ENCODE data around the gene GFER.
"Not testable (repeated sequence)": the region's sequence is repeated elsewhere in the genome, so short reads cannot be mapped to it uniquely, and the experiment has no call there.

GFER gene

DNA sequence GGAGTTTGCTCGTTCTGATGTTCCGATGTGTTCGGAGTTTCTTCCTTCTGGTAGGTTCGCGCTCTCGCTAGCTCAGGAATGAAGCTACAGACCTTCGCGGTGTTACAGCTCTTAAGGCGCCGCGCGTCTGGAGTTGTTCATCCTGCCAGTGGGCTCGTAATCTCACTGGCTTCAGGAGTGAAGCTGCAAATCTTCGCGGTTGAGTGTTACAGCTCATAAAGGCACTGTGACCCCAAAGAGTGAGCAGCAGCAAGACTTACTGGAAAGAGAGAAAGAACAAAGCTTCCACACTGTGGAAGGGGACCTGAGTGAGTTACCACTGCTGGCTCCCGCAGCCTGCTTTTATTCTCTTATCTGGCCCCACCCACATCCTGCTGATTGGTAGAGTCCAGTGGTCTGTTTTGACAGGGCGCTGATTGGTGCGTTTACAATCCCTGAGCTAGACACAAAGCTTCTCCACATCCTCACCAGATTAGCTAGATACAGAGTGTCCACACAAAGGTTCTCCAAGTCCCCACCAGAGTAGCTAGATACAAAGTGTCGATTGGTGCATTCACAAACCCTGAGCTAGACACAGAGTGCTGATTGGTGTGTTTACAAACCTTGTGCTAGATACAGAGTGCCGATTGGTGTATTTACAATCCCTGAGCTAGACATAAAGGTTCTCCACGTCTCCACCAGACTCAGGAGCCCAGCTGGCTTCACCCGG lies 26.4 kb upstream of the GFER start:
- not testable (repeated sequence) for DNase-seq (ENCODE audit: low read depth)

GRCh38 chr16:1958143-1958491 lies 25.9 kb upstream of the GFER start:
- not testable (repeated sequence) for DNase-seq (ENCODE audit: low read depth)

GRCh38 chr16:1958715-1959268 lies 25.2 kb upstream of the GFER start:
- DNase-seq (ENCODE audit: low read depth): no peak

- DNase-seq (ENCODE audit: low read depth): peak; percentile 88
These were observed 24.5 kb upstream of the GFER start, which contains the start of gene NDUFB10 for GRCh38 chr16:1959269-1960039. Gene NDUFB10, plus strand, starts transcription at chr16:1959538. Its CDS starts 87 bp downstream, at chr16:1959625.

- DNase-seq (ENCODE audit: low read depth): no peak
These were observed 23.0 kb upstream of the GFER start for GRCh38 chr16:1960665-1961630.

GRCh38 chr16:1961651-1962067 lies 22.3 kb upstream of the GFER start:
- DNase-seq (ENCODE audit: low read depth): no peak

- DNase-seq (ENCODE audit: low read depth): not testable (repeated sequence)
These were observed 21.5 kb upstream of the GFER start for GRCh38 chr16:1962161-1963153.

- no peak for DNase-seq (ENCODE audit: low read depth)
These were observed 20.0 kb upstream of the GFER start for GRCh38 chr16:1963806-1964505.

DNA sequence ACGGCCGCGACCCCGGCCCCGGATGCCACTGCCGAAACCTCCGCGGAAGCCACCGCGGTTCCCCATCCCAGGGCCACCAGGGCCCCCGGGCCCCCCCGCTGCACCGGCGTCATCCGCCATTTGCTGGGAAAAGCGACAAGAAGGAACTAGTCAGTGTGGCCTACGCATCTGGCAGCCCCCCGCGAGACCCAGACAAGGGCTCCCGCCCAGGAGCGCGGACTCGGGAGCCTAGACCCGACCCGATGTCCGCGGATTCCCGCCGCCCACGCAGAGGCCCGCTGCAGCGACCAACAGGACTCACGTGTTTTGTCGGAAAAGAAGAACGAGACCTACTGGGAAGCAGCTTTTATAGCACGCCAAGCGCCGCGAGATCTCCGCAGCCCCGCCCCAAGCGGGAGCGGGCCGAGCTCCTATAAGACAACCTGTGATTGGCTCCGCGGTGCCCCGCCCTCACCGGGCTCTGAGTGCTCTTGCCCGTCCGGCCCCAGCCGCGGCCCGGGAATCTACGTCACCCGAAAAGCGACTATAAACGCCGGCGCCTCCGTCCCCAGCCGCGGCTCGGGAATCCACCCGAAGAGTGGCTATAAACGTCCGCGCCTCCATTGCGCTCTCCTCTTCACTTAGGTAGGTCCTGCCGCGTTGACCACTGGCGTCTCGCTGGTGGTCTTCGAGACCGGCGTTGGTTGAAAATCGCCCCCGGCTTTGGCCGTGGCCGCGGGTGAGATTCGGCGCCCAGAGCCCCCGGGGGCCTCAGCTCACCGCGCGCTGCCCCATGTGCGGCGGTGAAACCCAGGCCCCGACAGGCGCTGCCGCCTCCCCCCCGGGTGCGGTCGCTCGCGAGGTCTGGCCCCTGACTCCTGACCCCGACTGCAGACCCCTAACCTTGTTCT lies 19.2 kb upstream of the GFER start, which contains the start of gene RPS2:
Gene RPS2, minus strand, starts transcription at position 321 of the 890 bp plus-strand sequence. Its CDS starts 201 bp downstream, at position 120.
- peak; percentile 96 for DNase-seq (ENCODE audit: low read depth)

GRCh38 chr16:1965396-1966001 lies 18.5 kb upstream of the GFER start:
- DNase-seq (ENCODE audit: low read depth): no peak

GRCh38 chr16:1966460-1966859 lies 17.5 kb upstream of the GFER start, which contains the start of gene RNF151:
Gene RNF151, plus strand, starts transcription at chr16:1966856. Its CDS starts 26 bp downstream, at chr16:1966882.
- DNase-seq (ENCODE audit: low read depth): no peak

- no peak for DNase-seq (ENCODE audit: low read depth)
These were observed 15.6 kb upstream of the GFER start for GRCh38 chr16:1968146-1968953.

DNA sequence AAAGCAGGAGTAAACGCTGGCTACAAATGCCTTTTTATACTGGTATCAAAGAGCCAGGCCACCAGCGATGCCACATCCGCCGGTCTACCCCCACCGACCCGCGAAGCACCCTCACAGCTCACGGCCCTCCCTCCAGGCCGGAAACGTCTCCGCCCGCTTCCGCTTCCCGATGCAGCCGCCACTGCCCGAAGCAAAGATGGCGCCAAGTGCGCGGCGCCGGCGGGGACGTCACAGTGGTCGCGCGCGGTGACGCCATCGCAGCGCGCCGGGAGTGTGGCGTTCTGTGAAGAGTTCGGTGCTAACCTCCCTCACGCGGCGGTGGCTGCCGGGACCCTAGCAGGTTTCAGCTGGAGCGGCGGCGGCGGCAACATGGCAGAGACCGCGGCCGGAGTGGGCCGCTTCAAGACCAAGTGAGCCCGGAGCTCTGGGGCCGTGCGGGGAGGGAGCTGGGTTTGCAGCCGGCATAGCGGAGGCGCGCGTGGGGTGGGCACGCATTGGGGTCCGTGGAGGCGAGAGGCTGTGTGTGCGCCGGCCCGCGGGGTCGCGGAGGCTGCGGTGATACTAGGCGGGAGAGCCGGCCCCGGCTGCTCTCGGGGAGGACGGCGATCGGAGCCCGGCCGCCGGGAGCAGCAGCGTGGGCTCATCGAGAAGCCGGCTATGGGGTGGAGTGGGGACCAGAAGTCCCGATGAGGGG lies 12.1 kb upstream of the GFER start, which contains the start of gene TBL3:
Gene TBL3, plus strand, starts transcription at position 258 of the 694 bp plus-strand sequence. Its CDS starts 112 bp downstream, at position 370.
- peak; percentile 98 for DNase-seq (ENCODE audit: low read depth)

DNA sequence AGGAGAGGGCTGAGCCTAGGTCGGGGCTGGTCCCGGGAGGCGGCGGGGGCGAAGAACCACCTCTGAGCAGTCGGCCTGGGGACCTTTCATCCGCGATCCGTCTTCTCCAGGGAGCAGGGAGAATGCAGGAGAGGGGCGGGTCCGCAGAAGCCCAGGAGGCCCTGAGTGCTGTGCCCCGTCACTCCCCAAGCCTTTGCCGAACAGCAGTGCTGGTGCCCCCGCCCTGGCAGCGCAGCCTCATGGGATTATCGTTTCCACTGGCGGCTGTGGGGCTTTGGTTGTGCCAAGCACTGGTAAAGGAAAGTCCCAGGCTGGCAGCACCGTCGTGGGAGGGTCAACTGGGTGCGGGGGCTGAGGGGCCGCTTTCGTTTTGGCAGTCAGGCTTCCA lies 11.5 kb upstream of the GFER start:
- no peak for DNase-seq (ENCODE audit: low read depth)

DNA sequence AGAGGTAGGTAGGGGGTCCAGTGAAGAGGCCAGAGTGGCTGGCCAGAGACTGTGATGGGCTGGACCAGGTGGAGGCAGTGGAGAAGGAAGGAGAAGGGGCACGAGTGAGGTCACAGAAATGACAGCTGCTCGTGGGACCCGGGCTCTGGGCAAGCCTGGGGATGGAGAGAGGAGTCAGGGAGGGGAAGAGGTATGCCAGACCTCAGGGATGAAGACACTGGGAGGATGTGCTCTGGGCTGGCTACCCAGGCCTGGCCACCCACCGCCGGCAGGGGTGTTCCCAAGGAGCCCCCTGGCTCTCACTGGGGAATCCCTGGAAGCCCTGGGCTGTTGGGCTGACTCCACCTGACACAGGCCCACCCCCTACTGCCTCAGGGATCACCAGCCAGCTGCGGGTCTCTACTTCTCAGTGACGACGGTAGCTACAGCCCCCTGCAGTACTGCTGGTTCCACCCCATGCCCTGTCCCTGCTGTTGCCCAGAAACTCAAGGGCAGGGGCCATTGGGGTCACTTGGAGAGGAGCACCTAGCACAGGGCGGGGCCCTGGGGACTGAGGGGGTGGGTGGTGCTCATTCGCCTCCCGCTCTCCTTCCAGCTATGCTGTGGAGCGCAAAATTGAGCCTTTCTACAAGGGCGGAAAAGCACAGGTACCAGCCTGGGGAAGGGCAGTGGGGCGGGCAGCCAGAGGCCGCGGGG lies 10.4 kb upstream of the GFER start:
- no peak for DNase-seq (ENCODE audit: low read depth)

All from activated T-helper 1 cell treated with Interleukin-2 at 50 U/mL for 16 hours (primary cell).